ENCODE data around the gene TXNDC11. TPM values are rescaled to one million over a fixed set of nuclear protein-coding genes. Genes with fewer than 3 reads are reported as not detected.

Gene TXNDC11
- total RNA-seq, 2 experiments from 2014 or later: 28.4 to 29.9 TPM

Other genes starting within 250 kb of the TXNDC11 start
- gene LITAF, start 155.9 kb downstream of the TXNDC11 start, total RNA-seq: 100 to 1,000 TPM; 130 to 134 TPM
- gene SNN, start 74.4 kb downstream of the TXNDC11 start, total RNA-seq: 1 to 10 TPM; 9.1 TPM
- 10 to 100 TPM; 65.1 to 75.5 TPM for gene ZC3H7A, start 54.4 kb upstream of the TXNDC11 start, total RNA-seq
- 100 to 1,000 TPM; 287 to 296 TPM for gene RSL1D1, start 108.7 kb upstream of the TXNDC11 start, total RNA-seq
- gene GSPT1, start 173.1 kb upstream of the TXNDC11 start, total RNA-seq: 100 to 1,000 TPM; 185 to 190 TPM
- 1 to 10 TPM; 6.3 to 7.6 TPM for gene NPIPB2, start 199.2 kb upstream of the TXNDC11 start, total RNA-seq
- gene TNFRSF17, start 222.4 kb upstream of the TXNDC11 start, total RNA-seq: not detected
- 1 to 10 TPM; 6.4 to 8.0 TPM for gene SNX29, start 233.9 kb upstream of the TXNDC11 start, total RNA-seq